ENCODE measurements around the gene GSTO2. TPM values are rescaled to one million over a fixed set of nuclear protein-coding genes. Genes with fewer than 3 reads are reported as not detected.

The GSTO2 gene
- total and polyA plus RNA-seq, 10 of the 15 experiments (the other 5 are each of a cell fraction or from before 2014, with no cell fraction given) = 0.16 to 0.86 (median 0.46) TPM

GRCh38 chr10:104300002-104300735 lies 31.2 kb downstream of the GSTO2 start:
- DNase-seq (ENCODE audit: low read depth, low spot score) (no peak), FAIRE-seq (no peak), ATAC-seq (no peak)
- ChIA-PET POLR2A (no interaction called here), CTCF (interaction anchor here (0.7 to 2.9 kb wide), 4 partner anchors 9 to 50 kb away, joined by 3 to 29 read pairs (median 10); no protein-coding TSS in a partner anchor), SMC1A (ENCODE audit: uncharacterized antibody, unreplicated experiment) (interaction anchor here (1.8 to 2.1 kb wide), 2 partner anchors 8 to 51 kb away, joined by 4 to 12 read pairs; no protein-coding TSS in a partner anchor), RAD21 (ENCODE audit: unreplicated experiment) (no interaction called here)
- no peaks in the 10 kb centered on the region for H3K36me3 ChIP-seq (ENCODE audit: control insufficient read depth in 2 of 2, insufficient read depth in 2 of 2, low read length in 1 of 2)
- no peaks in the 10 kb centered on the region for H4K20me1 ChIP-seq (ENCODE audit: control insufficient read depth, insufficient read depth)
- 67% methylated on average over 12 of the region's 12 CpGs for WGBS (ENCODE audit: insufficient coverage, insufficient replicate concordance, low lambda C conversion rate, missing lambda C conversion rate)
- H3K4me2 ChIP-seq (ENCODE audit: control insufficient read depth, insufficient read depth) = no peak overlapping the region
- H3K9me3 ChIP-seq (replicated peaks; ENCODE audit: control insufficient read depth, insufficient read depth, low read length) = no peaks in the 10 kb centered on the region; the same call in 2 of the 3 replicates
- no peaks in the 10 kb centered on the region for H3K4me1 ChIP-seq (ENCODE audit: control insufficient read depth, insufficient read depth, low read length)
- in situ Hi-C loops (cut with MboI) = no loop called here
- H3K9ac ChIP-seq (ENCODE audit: control insufficient read depth, insufficient read depth, low read length) = no peak overlapping the region
- no peak overlapping the region for H3K27ac ChIP-seq (ENCODE audit: control insufficient read depth, insufficient read depth)
- H3K4me3 ChIP-seq = no peak overlapping the region
- intact Hi-C loops (cut with micrococcal nuclease; ENCODE audit: unreplicated experiment) = no loop called here
- H3K27me3 ChIP-seq (replicated peaks in 1 of 2; ENCODE audit: control insufficient read depth in 2 of 2, insufficient read depth in 2 of 2, low read length in 1 of 2) = peaks cover 0 to 5% of the 10 kb centered on the region in 2 experiments; a peak in 2 of 4 replicates
- TF ChIP-seq ZNF207 (IDR thresholded peaks at IDR 0.05; ENCODE audit: borderline replicate concordance) (no peak), WRNIP1 (IDR thresholded peaks at IDR 0.05; ENCODE audit: borderline replicate concordance, low read depth, low read length) (no peak), ZNF384 (IDR thresholded peaks at IDR 0.05; ENCODE audit: borderline replicate concordance, low read depth, low read length) (no peak), EED (IDR thresholded peaks at IDR 0.05; ENCODE audit: low read depth) (no peak), SREBF2 (IDR thresholded peaks at IDR 0.05; ENCODE audit: low read length) (no peak), SRF (IDR thresholded peaks at IDR 0.05; ENCODE audit: low read depth in 2 of 2, low read length in 2 of 2) (no peak), CHD4 (IDR thresholded peaks at IDR 0.05) (no peak), ZBTB33 (IDR thresholded peaks at IDR 0.05) (no peak), SIN3A (IDR thresholded peaks at IDR 0.05; ENCODE audit: low read depth, low read length) (no peak), ASH2L (IDR thresholded peaks at IDR 0.05; ENCODE audit: borderline replicate concordance, low read depth) (no peak), DPF2 (IDR thresholded peaks at IDR 0.05) (no peak), NFYA (IDR thresholded peaks at IDR 0.05; ENCODE audit: borderline replicate concordance, low read depth, low read length) (no peak), NFIC (IDR thresholded peaks at IDR 0.05; ENCODE audit: low read depth, low read length) (no peak), KLF5 (IDR thresholded peaks at IDR 0.05; ENCODE audit: partially characterized antibody) (no peak), ESRRA (IDR thresholded peaks at IDR 0.05; ENCODE audit: low read length) (no peak), BRCA1 (IDR thresholded peaks at IDR 0.05; ENCODE audit: low read depth, low read length) (no peak), KAT2A (conservative IDR thresholded peaks at IDR 0.05; ENCODE audit: control insufficient read depth, low read depth, low read length) (no peak), CHD2 (IDR thresholded peaks at IDR 0.05; ENCODE audit: borderline replicate concordance, low read depth, low read length) (no peak), CUX1 (IDR thresholded peaks at IDR 0.05; ENCODE audit: insufficient replicate concordance, low read depth, low read length) (no peak)
- H2AFZ ChIP-seq (ENCODE audit: control insufficient read depth, low read depth, low read length) = no peak overlapping the region
- H3K79me2 ChIP-seq (ENCODE audit: control insufficient read depth, insufficient read depth, low read length) = no peaks in the 10 kb centered on the region
- no TSS peak for BruUV-seq (replicated peaks)

All from GM12878 (cell line).